Measurements from ENCODE around the gene ZNF81. TPM values are rescaled to one million over a fixed set of nuclear protein-coding genes. Genes with fewer than 3 reads are reported as not detected.

Gene ZNF81
- total and polyA plus RNA-seq, 2 experiments from 2014 or later: 6.1 to 8.9 TPM

DNA sequence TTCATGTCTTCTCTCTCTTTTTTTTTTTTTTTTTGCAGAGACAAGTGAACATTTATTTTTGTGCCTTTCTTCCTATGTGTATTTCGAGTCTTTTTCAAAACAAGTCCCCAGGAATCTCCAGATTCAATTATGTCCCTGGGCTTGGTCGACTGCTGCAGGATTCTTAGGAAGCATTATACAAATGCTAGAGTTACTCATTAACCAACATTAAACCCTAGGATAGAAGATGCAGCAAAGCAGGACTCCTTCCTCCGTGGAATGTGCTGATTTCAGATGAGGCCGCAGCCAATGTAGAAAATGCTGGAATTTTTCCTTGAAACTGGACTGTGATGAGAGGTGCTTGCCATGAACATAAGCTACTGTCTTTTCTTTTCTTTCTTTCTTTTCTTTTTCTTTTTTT lies 3.4 kb downstream of the ZNF81 start (continued):
- TF ChIP-seq, protein P1, sequence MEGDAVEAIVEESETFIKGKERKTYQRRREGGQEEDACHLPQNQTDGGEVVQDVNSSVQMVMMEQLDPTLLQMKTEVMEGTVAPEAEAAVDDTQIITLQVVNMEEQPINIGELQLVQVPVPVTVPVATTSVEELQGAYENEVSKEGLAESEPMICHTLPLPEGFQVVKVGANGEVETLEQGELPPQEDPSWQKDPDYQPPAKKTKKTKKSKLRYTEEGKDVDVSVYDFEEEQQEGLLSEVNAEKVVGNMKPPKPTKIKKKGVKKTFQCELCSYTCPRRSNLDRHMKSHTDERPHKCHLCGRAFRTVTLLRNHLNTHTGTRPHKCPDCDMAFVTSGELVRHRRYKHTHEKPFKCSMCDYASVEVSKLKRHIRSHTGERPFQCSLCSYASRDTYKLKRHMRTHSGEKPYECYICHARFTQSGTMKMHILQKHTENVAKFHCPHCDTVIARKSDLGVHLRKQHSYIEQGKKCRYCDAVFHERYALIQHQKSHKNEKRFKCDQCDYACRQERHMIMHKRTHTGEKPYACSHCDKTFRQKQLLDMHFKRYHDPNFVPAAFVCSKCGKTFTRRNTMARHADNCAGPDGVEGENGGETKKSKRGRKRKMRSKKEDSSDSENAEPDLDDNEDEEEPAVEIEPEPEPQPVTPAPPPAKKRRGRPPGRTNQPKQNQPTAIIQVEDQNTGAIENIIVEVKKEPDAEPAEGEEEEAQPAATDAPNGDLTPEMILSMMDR (conservative IDR thresholded peaks at IDR 0.05; ENCODE audit: low read depth in 2 of 2): no peak
- TF ChIP-seq ZNF331 (CRISPR knock-in tag; IDR thresholded peaks at IDR 0.05; ENCODE audit: low read depth): no peak
- TF ChIP-seq STAT1 (IDR thresholded peaks at IDR 0.05; ENCODE audit: unreplicated experiment): no peak
- TF ChIP-seq NANOG (IDR thresholded peaks at IDR 0.05; ENCODE audit: borderline replicate concordance): no peak
- TF ChIP-seq, protein P2, sequence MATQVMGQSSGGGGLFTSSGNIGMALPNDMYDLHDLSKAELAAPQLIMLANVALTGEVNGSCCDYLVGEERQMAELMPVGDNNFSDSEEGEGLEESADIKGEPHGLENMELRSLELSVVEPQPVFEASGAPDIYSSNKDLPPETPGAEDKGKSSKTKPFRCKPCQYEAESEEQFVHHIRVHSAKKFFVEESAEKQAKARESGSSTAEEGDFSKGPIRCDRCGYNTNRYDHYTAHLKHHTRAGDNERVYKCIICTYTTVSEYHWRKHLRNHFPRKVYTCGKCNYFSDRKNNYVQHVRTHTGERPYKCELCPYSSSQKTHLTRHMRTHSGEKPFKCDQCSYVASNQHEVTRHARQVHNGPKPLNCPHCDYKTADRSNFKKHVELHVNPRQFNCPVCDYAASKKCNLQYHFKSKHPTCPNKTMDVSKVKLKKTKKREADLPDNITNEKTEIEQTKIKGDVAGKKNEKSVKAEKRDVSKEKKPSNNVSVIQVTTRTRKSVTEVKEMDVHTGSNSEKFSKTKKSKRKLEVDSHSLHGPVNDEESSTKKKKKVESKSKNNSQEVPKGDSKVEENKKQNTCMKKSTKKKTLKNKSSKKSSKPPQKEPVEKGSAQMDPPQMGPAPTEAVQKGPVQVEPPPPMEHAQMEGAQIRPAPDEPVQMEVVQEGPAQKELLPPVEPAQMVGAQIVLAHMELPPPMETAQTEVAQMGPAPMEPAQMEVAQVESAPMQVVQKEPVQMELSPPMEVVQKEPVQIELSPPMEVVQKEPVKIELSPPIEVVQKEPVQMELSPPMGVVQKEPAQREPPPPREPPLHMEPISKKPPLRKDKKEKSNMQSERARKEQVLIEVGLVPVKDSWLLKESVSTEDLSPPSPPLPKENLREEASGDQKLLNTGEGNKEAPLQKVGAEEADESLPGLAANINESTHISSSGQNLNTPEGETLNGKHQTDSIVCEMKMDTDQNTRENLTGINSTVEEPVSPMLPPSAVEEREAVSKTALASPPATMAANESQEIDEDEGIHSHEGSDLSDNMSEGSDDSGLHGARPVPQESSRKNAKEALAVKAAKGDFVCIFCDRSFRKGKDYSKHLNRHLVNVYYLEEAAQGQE (IDR thresholded peaks at IDR 0.05; ENCODE audit: unreplicated experiment): no peak
- no peak for TF ChIP-seq EZH2 (IDR thresholded peaks at IDR 0.05; ENCODE audit: low read depth, unreplicated experiment)
- no peak for TF ChIP-seq ZNF114 (CRISPR knock-in tag; IDR thresholded peaks at IDR 0.05)

DNA sequence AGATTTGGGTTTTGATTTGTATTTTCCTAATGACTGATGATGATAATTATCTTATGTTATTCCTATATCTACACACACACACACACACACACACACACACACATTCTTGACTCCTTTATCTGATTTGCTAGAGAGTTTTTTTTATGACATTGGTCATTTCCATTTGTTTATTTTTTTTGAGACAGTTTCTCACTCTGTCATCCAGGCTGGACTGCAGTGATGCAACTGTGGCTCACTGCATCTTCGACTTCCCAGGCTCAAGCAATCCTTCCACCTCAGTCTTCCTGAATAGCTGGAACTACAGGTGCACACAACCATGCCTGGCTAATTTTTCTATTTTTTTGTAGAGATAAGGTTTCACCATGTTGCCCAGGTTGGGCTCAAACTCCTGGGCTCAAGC lies 6.7 kb downstream of the ZNF81 start:
- Histone ChIP-seq H3K4me2 (no peak overlapping the region), H4K20me1 (replicated peaks; ENCODE audit: insufficient read depth) (no peaks in the 10 kb centered on the region), H3K4me3 (no peak overlapping the region), H3K27ac (ENCODE audit: low read depth) (no peak overlapping the region), H3F3A (replicated peaks; ENCODE audit: low read depth) (no peaks in the 10 kb centered on the region), H3K79me2 (replicated peaks; ENCODE audit: insufficient read depth) (peaks cover 9% of the 10 kb centered on the region), H3K4me1 (ENCODE audit: insufficient read depth) (no peaks in the 10 kb centered on the region), H3K9me2 (ENCODE audit: insufficient read depth) (no peaks in the 10 kb centered on the region), H2AFZ (no peak overlapping the region), H3K36me3 (ENCODE audit: insufficient read depth) (no peaks in the 10 kb centered on the region), H3K27me3 (ENCODE audit: insufficient read depth) (no peaks in the 10 kb centered on the region)
- Mint-ChIP-seq H3K36me3 (ENCODE audit: low read depth) (peaks cover 13% of the 10 kb centered on the region), H3K4me1 (no peaks in the 10 kb centered on the region), H3K27ac (no peak overlapping the region), H3K4me3 (no peak overlapping the region), H3K27me3 (ENCODE audit: insufficient read depth, low read depth, poor library complexity) (no peaks in the 10 kb centered on the region), H3K9me3 (no peaks in the 10 kb centered on the region)
- ATAC-seq (no peak), DNase-seq (ENCODE audit: low spot score) (no peak)
- TF ChIP-seq NANOG (IDR thresholded peaks at IDR 0.05; ENCODE audit: borderline replicate concordance): no peak
- no peak for TF ChIP-seq ZNF331 (CRISPR knock-in tag; IDR thresholded peaks at IDR 0.05; ENCODE audit: low read depth)
- TF ChIP-seq EZH2 (IDR thresholded peaks at IDR 0.05; ENCODE audit: low read depth, unreplicated experiment): no peak
- no peak for TF ChIP-seq CREB1 (CRISPR knock-in tag; IDR thresholded peaks at IDR 0.05; ENCODE audit: low read depth)
- TF ChIP-seq, protein P3, sequence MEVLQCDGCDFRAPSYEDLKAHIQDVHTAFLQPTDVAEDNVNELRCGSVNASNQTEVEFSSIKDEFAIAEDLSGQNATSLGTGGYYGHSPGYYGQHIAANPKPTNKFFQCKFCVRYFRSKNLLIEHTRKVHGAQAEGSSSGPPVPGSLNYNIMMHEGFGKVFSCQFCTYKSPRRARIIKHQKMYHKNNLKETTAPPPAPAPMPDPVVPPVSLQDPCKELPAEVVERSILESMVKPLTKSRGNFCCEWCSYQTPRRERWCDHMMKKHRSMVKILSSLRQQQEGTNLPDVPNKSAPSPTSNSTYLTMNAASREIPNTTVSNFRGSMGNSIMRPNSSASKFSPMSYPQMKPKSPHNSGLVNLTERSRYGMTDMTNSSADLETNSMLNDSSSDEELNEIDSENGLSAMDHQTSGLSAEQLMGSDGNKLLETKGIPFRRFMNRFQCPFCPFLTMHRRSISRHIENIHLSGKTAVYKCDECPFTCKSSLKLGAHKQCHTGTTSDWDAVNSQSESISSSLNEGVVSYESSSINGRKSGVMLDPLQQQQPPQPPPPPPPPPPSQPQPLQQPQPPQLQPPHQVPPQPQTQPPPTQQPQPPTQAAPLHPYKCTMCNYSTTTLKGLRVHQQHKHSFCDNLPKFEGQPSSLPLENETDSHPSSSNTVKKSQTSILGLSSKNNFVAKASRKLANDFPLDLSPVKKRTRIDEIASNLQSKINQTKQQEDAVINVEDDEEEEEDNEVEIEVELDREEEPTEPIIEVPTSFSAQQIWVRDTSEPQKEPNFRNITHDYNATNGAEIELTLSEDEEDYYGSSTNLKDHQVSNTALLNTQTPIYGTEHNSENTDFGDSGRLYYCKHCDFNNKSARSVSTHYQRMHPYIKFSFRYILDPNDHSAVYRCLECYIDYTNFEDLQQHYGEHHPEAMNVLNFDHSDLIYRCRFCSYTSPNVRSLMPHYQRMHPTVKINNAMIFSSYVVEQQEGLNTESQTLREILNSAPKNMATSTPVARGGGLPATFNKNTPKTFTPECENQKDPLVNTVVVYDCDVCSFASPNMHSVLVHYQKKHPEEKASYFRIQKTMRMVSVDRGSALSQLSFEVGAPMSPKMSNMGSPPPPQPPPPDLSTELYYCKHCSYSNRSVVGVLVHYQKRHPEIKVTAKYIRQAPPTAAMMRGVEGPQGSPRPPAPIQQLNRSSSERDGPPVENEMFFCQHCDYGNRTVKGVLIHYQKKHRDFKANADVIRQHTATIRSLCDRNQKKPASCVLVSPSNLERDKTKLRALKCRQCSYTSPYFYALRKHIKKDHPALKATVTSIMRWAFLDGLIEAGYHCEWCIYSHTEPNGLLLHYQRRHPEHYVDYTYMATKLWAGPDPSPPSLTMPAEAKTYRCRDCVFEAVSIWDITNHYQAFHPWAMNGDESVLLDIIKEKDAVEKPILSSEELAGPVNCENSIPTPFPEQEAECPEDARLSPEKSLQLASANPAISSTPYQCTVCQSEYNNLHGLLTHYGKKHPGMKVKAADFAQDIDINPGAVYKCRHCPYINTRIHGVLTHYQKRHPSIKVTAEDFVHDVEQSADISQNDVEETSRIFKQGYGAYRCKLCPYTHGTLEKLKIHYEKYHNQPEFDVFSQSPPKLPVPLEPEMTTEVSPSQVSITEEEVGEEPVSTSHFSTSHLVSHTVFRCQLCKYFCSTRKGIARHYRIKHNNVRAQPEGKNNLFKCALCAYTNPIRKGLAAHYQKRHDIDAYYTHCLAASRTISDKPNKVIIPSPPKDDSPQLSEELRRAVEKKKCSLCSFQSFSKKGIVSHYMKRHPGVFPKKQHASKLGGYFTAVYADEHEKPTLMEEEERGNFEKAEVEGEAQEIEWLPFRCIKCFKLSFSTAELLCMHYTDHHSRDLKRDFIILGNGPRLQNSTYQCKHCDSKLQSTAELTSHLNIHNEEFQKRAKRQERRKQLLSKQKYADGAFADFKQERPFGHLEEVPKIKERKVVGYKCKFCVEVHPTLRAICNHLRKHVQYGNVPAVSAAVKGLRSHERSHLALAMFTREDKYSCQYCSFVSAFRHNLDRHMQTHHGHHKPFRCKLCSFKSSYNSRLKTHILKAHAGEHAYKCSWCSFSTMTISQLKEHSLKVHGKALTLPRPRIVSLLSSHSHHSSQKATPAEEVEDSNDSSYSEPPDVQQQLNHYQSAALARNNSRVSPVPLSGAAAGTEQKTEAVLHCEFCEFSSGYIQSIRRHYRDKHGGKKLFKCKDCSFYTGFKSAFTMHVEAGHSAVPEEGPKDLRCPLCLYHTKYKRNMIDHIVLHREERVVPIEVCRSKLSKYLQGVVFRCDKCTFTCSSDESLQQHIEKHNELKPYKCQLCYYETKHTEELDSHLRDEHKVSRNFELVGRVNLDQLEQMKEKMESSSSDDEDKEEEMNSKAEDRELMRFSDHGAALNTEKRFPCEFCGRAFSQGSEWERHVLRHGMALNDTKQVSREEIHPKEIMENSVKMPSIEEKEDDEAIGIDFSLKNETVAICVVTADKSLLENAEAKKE (CRISPR knock-in tag; IDR thresholded peaks at IDR 0.05): no peak
- TF ChIP-seq, protein P2 (IDR thresholded peaks at IDR 0.05; ENCODE audit: unreplicated experiment): no peak
- TF ChIP-seq ZNF114 (CRISPR knock-in tag; IDR thresholded peaks at IDR 0.05): no peak

All from GM23338 (cell line).